ENCODE data around the gene SP7. TPM values are rescaled to one million over a fixed set of nuclear protein-coding genes. Genes with fewer than 3 reads are reported as not detected.

SP7 gene
- total RNA-seq, 4 donors from 2014 or later, result not detected

DNA sequence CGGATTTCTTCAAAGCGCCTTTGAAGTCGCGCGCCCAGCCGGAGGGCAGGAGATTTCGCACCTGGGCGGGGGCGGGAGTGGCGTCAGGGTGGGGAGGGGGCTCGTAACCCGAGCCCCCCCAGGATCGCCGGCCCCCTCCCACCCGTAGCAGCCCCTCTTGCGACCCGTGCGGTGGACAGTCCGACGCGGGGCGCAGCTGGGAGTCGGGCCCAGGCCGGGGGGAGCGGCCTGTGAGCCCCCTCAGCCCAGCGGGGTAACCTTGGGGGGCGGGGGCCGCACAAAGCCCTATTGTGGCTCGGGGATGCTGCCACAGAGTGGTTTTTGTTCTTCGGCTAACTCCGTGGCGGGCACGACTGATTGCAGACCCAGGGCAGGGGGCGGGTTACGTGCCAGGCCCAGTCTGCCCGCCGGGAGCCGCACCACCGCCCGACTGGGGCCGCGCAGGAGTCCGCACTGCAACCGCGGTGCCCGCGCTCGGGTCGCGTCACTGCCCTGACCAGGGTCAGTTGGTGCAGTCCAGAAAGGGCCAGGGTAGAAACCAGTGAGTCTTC is 10.6 kb downstream of the SP7 start:
- ATAC-seq (no peak), DNase-seq (peak; percentile 13 to 30)
- peak overlapping the region; percentile 75 to 96 (median 78) for H3K4me3 ChIP-seq
- H3K27me3 ChIP-seq, result no peaks in the 10 kb centered on the region
- peak overlapping the region; percentile 89 to 97 (median 92) for H3K27ac ChIP-seq
- intact Hi-C loops (cut with DNase I; ENCODE audit: low total_unique reads) (loop anchor here (1.0 to 2.0 kb wide), 2 partner anchors 73 to 175 kb away; partner anchors contain the start of gene TARBP2), in situ Hi-C loops (cut with MboI; ENCODE audit: low sequenced_read_pairs in 4 of 4) (loop anchor here in 1 of 4 donors (10.0 kb wide), 1 partner anchor 179 kb away; the partner anchor contains the start of genes NPFF and TARBP2)
- no peaks in the 10 kb centered on the region for H3K36me3 ChIP-seq
- H3K4me1 ChIP-seq, result peaks cover 15 to 23% of the 10 kb centered on the region in 2 donors
- TF ChIP-seq POLR2A (IDR thresholded peaks at IDR 0.05), result no peak
- TF ChIP-seq, protein P1, sequence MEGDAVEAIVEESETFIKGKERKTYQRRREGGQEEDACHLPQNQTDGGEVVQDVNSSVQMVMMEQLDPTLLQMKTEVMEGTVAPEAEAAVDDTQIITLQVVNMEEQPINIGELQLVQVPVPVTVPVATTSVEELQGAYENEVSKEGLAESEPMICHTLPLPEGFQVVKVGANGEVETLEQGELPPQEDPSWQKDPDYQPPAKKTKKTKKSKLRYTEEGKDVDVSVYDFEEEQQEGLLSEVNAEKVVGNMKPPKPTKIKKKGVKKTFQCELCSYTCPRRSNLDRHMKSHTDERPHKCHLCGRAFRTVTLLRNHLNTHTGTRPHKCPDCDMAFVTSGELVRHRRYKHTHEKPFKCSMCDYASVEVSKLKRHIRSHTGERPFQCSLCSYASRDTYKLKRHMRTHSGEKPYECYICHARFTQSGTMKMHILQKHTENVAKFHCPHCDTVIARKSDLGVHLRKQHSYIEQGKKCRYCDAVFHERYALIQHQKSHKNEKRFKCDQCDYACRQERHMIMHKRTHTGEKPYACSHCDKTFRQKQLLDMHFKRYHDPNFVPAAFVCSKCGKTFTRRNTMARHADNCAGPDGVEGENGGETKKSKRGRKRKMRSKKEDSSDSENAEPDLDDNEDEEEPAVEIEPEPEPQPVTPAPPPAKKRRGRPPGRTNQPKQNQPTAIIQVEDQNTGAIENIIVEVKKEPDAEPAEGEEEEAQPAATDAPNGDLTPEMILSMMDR (IDR thresholded peaks at IDR 0.05 in 4 of 5, conservative IDR thresholded peaks at IDR 0.05 in 1 of 5), result peak in 1 of 5 experiments; percentile 14
- H3K9me3 ChIP-seq, result no peaks in the 10 kb centered on the region

DNA sequence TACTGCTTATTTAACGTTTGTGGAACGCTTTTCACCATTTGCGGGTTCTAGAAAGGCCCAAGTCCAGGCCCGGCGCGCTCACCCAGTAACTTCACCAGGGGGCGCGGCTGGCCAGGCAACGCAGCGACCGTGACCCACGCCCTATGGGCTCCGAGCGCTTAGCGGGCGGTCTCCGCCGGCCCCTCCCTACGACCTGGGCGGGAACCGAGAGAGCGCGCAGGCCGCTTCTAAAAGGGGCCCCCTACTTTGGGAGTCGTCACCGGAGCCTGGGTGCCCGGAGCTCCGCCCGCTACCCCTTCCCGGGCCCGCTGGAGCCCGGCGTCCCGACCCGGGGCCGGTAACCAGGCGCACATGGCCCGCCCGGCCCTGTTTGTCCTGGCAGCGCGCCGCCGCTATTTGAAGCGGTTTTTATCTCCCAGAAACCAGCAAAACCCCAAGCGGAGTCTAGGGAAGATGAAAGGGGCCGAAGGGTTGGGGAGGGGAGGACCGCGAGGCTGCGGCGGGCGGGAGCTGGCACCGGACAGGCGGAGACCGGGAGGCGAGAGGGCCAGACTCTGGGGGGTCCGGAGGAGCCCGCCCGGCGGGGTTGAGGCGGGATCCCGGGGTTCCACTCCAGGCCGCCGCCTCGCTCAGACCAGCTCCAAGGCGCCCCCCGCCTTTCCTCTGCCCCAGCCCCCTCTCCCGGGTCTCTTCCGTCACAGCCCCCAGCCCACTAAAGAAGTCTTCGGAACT is 11.2 kb downstream of the SP7 start:
- intact Hi-C loops (cut with DNase I; ENCODE audit: low total_unique reads), result loop anchor here (1.0 to 5.0 kb wide), 5 partner anchors 20 to 402 kb away; partner anchors contain the start of genes CALCOCO1 and TARBP2
- peaks cover 21 to 30% of the 10 kb centered on the region in 2 donors for H3K4me1 ChIP-seq
- peak overlapping the region; percentile 75 to 96 (median 78) for H3K4me3 ChIP-seq
- ATAC-seq (peak; percentile 59 to 65), DNase-seq (peak; percentile 90)
- TF ChIP-seq, protein P1 (IDR thresholded peaks at IDR 0.05 in 4 of 5, conservative IDR thresholded peaks at IDR 0.05 in 1 of 5), result peak; percentile 46 to 88 (median 86)
- TF ChIP-seq POLR2A (IDR thresholded peaks at IDR 0.05), result peak; percentile 86 to 90
- H3K36me3 ChIP-seq, result peaks cover 0 to 2% of the 10 kb centered on the region in 2 donors
- peak overlapping the region; percentile 89 to 97 (median 92) for H3K27ac ChIP-seq
- no peaks in the 10 kb centered on the region for H3K27me3 ChIP-seq
- H3K9me3 ChIP-seq, result no peaks in the 10 kb centered on the region
- in situ Hi-C loops (cut with MboI; ENCODE audit: low sequenced_read_pairs in 4 of 4), result loop anchor here in 1 of 4 donors (10.0 kb wide), 1 partner anchor 180 kb away; the partner anchor contains the start of genes NPFF and TARBP2

DNA sequence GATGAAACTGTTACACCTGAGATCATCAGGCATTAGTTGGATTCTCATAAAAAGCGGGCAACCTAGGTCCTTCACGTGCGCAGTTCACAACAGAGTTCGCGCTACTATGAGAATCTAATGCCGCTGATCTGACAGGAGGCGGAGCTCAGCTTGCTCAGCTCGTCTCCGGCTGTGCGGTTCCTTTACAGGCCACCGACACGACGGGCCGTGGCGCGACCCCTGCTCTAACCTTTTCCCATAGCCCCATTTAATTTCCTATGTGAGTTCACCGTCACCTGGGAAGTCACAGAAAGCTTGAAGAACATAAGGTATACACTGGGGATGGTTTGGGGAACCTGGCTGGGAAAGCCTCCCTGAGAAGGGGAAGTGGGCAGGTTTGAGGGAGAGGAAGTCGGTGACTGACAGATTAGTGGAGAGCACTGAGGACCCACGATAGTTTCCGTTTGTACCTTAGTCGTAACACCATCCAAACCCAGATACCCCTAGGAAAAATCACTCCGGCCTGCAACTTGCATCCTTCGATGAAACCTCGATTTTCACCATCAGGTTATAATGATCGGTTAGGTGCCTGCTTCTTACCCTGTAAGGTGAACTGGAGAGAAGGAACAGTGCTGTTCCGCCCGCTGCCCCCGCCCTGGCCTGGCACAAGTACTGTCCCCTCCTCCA is 11.9 kb downstream of the SP7 start:
- peak overlapping the region; percentile 75 to 96 (median 78) for H3K4me3 ChIP-seq
- in situ Hi-C loops (cut with MboI; ENCODE audit: low sequenced_read_pairs in 4 of 4), result loop anchor here in 1 of 4 donors (10.0 kb wide), 1 partner anchor 181 kb away; the partner anchor contains the start of genes NPFF and TARBP2
- DNase-seq (no peak), ATAC-seq (no peak)
- intact Hi-C loops (cut with DNase I; ENCODE audit: low total_unique reads), result loop anchor here (1.0 to 5.0 kb wide), 4 partner anchors 21 to 403 kb away; partner anchors contain the start of genes CALCOCO1 and TARBP2
- peak overlapping the region; percentile 89 to 97 (median 92) for H3K27ac ChIP-seq
- no peaks in the 10 kb centered on the region for H3K9me3 ChIP-seq
- no peak for TF ChIP-seq POLR2A (IDR thresholded peaks at IDR 0.05)
- TF ChIP-seq, protein P1 (IDR thresholded peaks at IDR 0.05 in 4 of 5, conservative IDR thresholded peaks at IDR 0.05 in 1 of 5), result no peak
- H3K4me1 ChIP-seq, result peaks cover 23 to 33% of the 10 kb centered on the region in 2 donors
- no peaks in the 10 kb centered on the region for H3K27me3 ChIP-seq
- peaks cover 0 to 9% of the 10 kb centered on the region in 2 donors for H3K36me3 ChIP-seq
